Testis (tissue), 3 donors: ENCODE data around the gene ARHGEF2. TPM values are rescaled to one million over a fixed set of nuclear protein-coding genes. Genes with fewer than 3 reads are reported as not detected.
A peak's percentile ranks its signal among the peaks of the same experiment; 100 is the strongest.

Experiments used
- DNase-seq: peaks from one replicate; pipeline ENCODE4 v3.0.0-alpha.2; 2019
- H3K27ac ChIP-seq, 2 donors: fragments of 200-600 bp; sonication (generic); one replicate each; pipeline ENCODE4 v1.5.1; 2019
- H3K27me3 ChIP-seq: fragments of 200-600 bp; sonication (generic); one replicate; pipeline ENCODE4 v1.5.1; 2019
- H3K36me3 ChIP-seq: fragments of 200-600 bp; sonication (generic); one replicate; pipeline ENCODE4 v1.5.1; 2017; ENCODE audit warnings: low read depth; ENCODE audit errors: missing control alignments
- H3K4me1 ChIP-seq: fragments of 200-600 bp; sonication (generic); one replicate; pipeline ENCODE4 v1.5.1; 2019
- H3K4me3 ChIP-seq, 2 donors: fragments of 200-600 bp; sonication (generic); one replicate each; pipeline ENCODE4 v1.5.1; 2017 to 2019
- H3K9me3 ChIP-seq: fragments of 200-600 bp; sonication (generic); one replicate; pipeline ENCODE4 v1.5.1; 2017
- CTCF ChIP-seq, 3 experiments: fragments of 450-650 bp in 2 of 3; fragments of 200-600 bp in 1 of 3; sonication (generic) in 1 of 3; IDR thresholded peaks; one replicate each; pipeline ENCODE4 v1.5.1; 2016 to 2019; ENCODE audit warnings: antibody characterized with exemption in 3 of 3, mild to moderate bottlenecking in 2 of 3, moderate library complexity in 1 of 3
- POLR2A ChIP-seq: fragments of 450-650 bp; IDR thresholded peaks from one replicate; pipeline ENCODE4 v1.6.1; 2017; ENCODE audit warnings: antibody characterized with exemption, mild to moderate bottlenecking, moderate library complexity
- WGBS, 2 donors: methylation state at CpG; one replicate each; pipeline ENCODE4 v1.1.5; 2018; 5-methylcytosine and 5-hydroxymethylcytosine counted together
- intact Hi-C: fragments of 100-400 bp; cut with DNase I; formaldehyde crosslinking; loops from one replicate; pipeline ENCODE4 v1.15.1; 2023; ENCODE audit warnings: low total_unique reads
- polyA plus RNA-seq: library from polyadenylated mRNA; stranded (reverse); fragments of 350-450 nt; fragmentation: Illumina TruSeq; extraction: RNeasy Lipid Tissue Mini Kit (QIAGEN cat#74804); gene quantifications from one replicate; pipeline ENCODE4 v1.2.3, GENCODE V29; 2014; ENCODE audit warnings: low read depth, low replicate concordance; ENCODE audit not compliant: insufficient read depth
- total RNA-seq, 2 donors: library from RNA; depleted of rRNA; stranded (reverse); fragments of >200 nt; gene quantifications; one replicate each; pipeline ENCODE4 v1.2.3, GENCODE V29; 2016

Gene ARHGEF2
- total and polyA plus RNA-seq, 3 donors from 2014 or later, result 56.6 to 124 (median 88.8) TPM

GRCh38 chr1:155973723-155974122 is 4.6 kb downstream of the ARHGEF2 start:
- Histone ChIP-seq H3K9me3 (no peaks in the 10 kb centered on the region), H3K27ac (no peak overlapping the region), H3K27me3 (no peaks in the 10 kb centered on the region), H3K4me3 (no peak overlapping the region), H3K4me1 (peaks cover 25% of the 10 kb centered on the region), H3K36me3 (no peaks in the 10 kb centered on the region)
- intact Hi-C loops, result no loop called here
- no peak for TF ChIP-seq CTCF (IDR thresholded peaks at IDR 0.05)
- TF ChIP-seq POLR2A, result no peak
- no peak for DNase-seq
- WGBS, 2 donors, result 82 to 91% methylated on average over 3 of the region's 3 CpGs

GRCh38 chr1:155971910-155972809 is 6.2 kb downstream of the ARHGEF2 start:
- Histone ChIP-seq H3K9me3 (no peaks in the 10 kb centered on the region), H3K27me3 (no peaks in the 10 kb centered on the region), H3K4me3 (no peak overlapping the region), H3K36me3 (no peaks in the 10 kb centered on the region), H3K27ac (no peak overlapping the region), H3K4me1 (peaks cover 29% of the 10 kb centered on the region)
- TF ChIP-seq CTCF (IDR thresholded peaks at IDR 0.05), result no peak
- TF ChIP-seq POLR2A, result no peak
- WGBS, 2 donors, result 87 to 88% methylated on average over 4 to 9 of the region's 9 CpGs
- intact Hi-C loops, result no loop called here
- DNase-seq, result no peak

- peaks cover 19% of the 10 kb centered on the region for H3K4me1 ChIP-seq
- no peak for TF ChIP-seq POLR2A
- no peak for TF ChIP-seq CTCF (IDR thresholded peaks at IDR 0.05)
- intact Hi-C loops, result no loop called here
- H3K36me3 ChIP-seq, result no peaks in the 10 kb centered on the region
- 75 to 77% methylated on average over 11 of the region's 11 CpGs for WGBS, 2 donors
- no peak overlapping the region for H3K27ac ChIP-seq
- no peak overlapping the region for H3K4me3 ChIP-seq
- DNase-seq, result peak; percentile 48
- H3K27me3 ChIP-seq, result no peaks in the 10 kb centered on the region
- H3K9me3 ChIP-seq, result no peaks in the 10 kb centered on the region
These were observed 7.7 kb downstream of the ARHGEF2 start for GRCh38 chr1:155970531-155971167.

- no peak overlapping the region for H3K4me3 ChIP-seq
- H3K4me1 ChIP-seq, result peaks cover 8% of the 10 kb centered on the region
- no peak for DNase-seq
- no peak overlapping the region for H3K27ac ChIP-seq
- intact Hi-C loops, result no loop called here
- no peaks in the 10 kb centered on the region for H3K9me3 ChIP-seq
- H3K27me3 ChIP-seq, result no peaks in the 10 kb centered on the region
- WGBS, 2 donors, result 78 to 88% methylated on average over 9 of the region's 9 CpGs
- TF ChIP-seq CTCF (IDR thresholded peaks at IDR 0.05), result no peak
- no peak for TF ChIP-seq POLR2A
- no peaks in the 10 kb centered on the region for H3K36me3 ChIP-seq
These were observed 9.0 kb downstream of the ARHGEF2 start for GRCh38 chr1:155969377-155969791.
